HCT116 (cell line): ENCODE results near the gene VWF. TPM values are rescaled to one million over a fixed set of nuclear protein-coding genes. Genes with fewer than 3 reads are reported as not detected.

Source experiments
- ATAC-seq: fragments of 200-7000 bp; cut with Tn5 transposase; 2 replicates; pipeline ENCODE4 v1.9.1; 2020; ENCODE audit warnings: mild to moderate bottlenecking, moderate library complexity
- BruUV-seq: library from RNA; stranded (reverse); fragments of 400-500 nt; replicated peaks from 2 replicates; lab custom pipeline; 2021; lab: Mats Ljungman, UMichigan
- CTCF ChIA-PET: fragments of 300-600 bp; sonication (Branson Sonifier 250); formaldehyde crosslinking; loops from one replicate; lab custom pipeline; 2021; ENCODE audit warnings: antibody characterized with exemption; lab: Charles Lee
- POLR2A ChIA-PET: fragments of 300-600, 350-600 bp; sonication (Branson Sonifier 250); formaldehyde crosslinking; loops from one replicate; lab custom pipeline; 2021; ENCODE audit warnings: antibody characterized with exemption; lab: Charles Lee
- RAD21 ChIA-PET, 2 experiments: fragments of 300-600 bp; sonication (Branson Sonifier 250); formaldehyde crosslinking; loops; one replicate each; lab custom pipeline; 2023; ENCODE audit warnings: low total read pairs in 2 of 2; ENCODE audit not compliant: uncharacterized antibody in 2 of 2, unreplicated experiment in 2 of 2, low non-redundant PET in 1 of 2; lab: Charles Lee
- DNase-seq: peaks from one replicate; pipeline ENCODE4 v3.0.0-alpha.2; 2010; ENCODE audit warnings: low read depth, low spot score
- H2AFZ ChIP-seq: fragments of 200-600 bp; shearing (Covaris generic), sonication (generic); 2 replicates; pipeline ENCODE4 v1.6.1; 2017; ENCODE audit warnings: low read depth, mixed run types, mixed read lengths, antibody characterized with exemption, low read length; ENCODE audit not compliant: poor library complexity, severe bottlenecking
- H3K27ac ChIP-seq: 2 replicates; pipeline ENCODE4 v1.5.1; 2012; ENCODE audit warnings: low read depth, low read length
- H3K27me3 ChIP-seq: fragments of 200-600 bp; sonication (generic); 2 replicates; pipeline ENCODE4 v1.6.1; 2016; ENCODE audit warnings: mixed run types, low read length, mixed read lengths; ENCODE audit not compliant: insufficient read depth
- H3K36me3 ChIP-seq, 2 experiments: fragments of 200-500 bp in 1 of 2; fragments of 200-600 bp in 1 of 2; sonication (Bioruptor generic) in 1 of 2; sonication (generic) in 1 of 2; 2 replicates each; pipeline versions ENCODE4 v1.5.1 to v1.6.1; 2014 to 2016; ENCODE audit warnings: low read length in 2 of 2, inconsistent platforms in 1 of 2, mixed read lengths in 1 of 2, mixed run types in 1 of 2; ENCODE audit not compliant: insufficient read depth in 2 of 2, control insufficient read depth in 1 of 2
- H3K4me1 ChIP-seq, 2 experiments: fragments of 200-600 bp in 1 of 2; sonication (generic) in 1 of 2; 2 replicates each; pipeline versions ENCODE4 v1.5.1 to v1.6.1; 2012 to 2017; ENCODE audit warnings: low read length in 2 of 2, inconsistent platforms in 1 of 2, mild to moderate bottlenecking in 1 of 2, mixed read lengths in 1 of 2, mixed run types in 1 of 2, moderate library complexity in 1 of 2; ENCODE audit not compliant: insufficient read depth in 2 of 2, control insufficient read depth in 1 of 2
- H3K4me2 ChIP-seq: fragments of 200-600 bp; sonication (generic); 2 replicates; pipeline ENCODE4 v1.6.1; 2017; ENCODE audit warnings: mixed run types, low read length, mixed read lengths
- H3K4me3 ChIP-seq, 2 experiments: fragments of 200-600 bp in 1 of 2; sonication (generic) in 1 of 2; replicated peaks in 1 of 2; 2 replicates each; pipeline ENCODE4 v1.5.1; 2011 to 2016; ENCODE audit warnings: low read length in 2 of 2, control low read depth in 1 of 2, low read depth in 1 of 2, mild to moderate bottlenecking in 1 of 2, mixed read lengths in 1 of 2, mixed run types in 1 of 2
- H3K79me2 ChIP-seq: fragments of 200-600 bp; sonication (generic); 2 replicates; pipeline ENCODE4 v1.6.1; 2017; ENCODE audit warnings: mild to moderate bottlenecking, mixed run types, low read length, moderate library complexity, mixed read lengths; ENCODE audit not compliant: insufficient read depth
- H3K9ac ChIP-seq: fragments of 200-600 bp; sonication (generic); 2 replicates; pipeline ENCODE4 v1.6.1; 2016; ENCODE audit warnings: low read length, mixed read lengths
- H3K9me2 ChIP-seq: fragments of 200-600 bp; sonication (generic), shearing (Covaris generic); 2 replicates; pipeline ENCODE4 v1.6.1; 2017; ENCODE audit warnings: mixed run types, mild to moderate bottlenecking, moderate library complexity; ENCODE audit not compliant: insufficient read depth
- H3K9me3 ChIP-seq, 2 experiments: fragments of 200-500 bp in 1 of 2; fragments of 200-600 bp in 1 of 2; sonication (Bioruptor generic) in 1 of 2; sonication (generic) in 1 of 2; 2 replicates each; pipeline ENCODE4 v1.6.1; 2014 to 2017; ENCODE audit warnings: low read length in 2 of 2, mixed read lengths in 2 of 2, inconsistent platforms in 1 of 2, low read depth in 1 of 2, mild to moderate bottlenecking in 1 of 2, mixed run types in 1 of 2, moderate library complexity in 1 of 2; ENCODE audit not compliant: control insufficient read depth in 1 of 2, insufficient read depth in 1 of 2
- H4K20me1 ChIP-seq: fragments of 200-600 bp; sonication (generic), shearing (Covaris generic); 2 replicates; pipeline ENCODE4 v1.6.1; 2017; ENCODE audit warnings: mixed run types, mild to moderate bottlenecking, moderate library complexity; ENCODE audit not compliant: insufficient read depth
- ATF3 ChIP-seq: IDR thresholded peaks from 2 replicates; pipeline ENCODE4 v1.6.1; 2012
- CBX3 ChIP-seq: IDR thresholded peaks from 2 replicates; pipeline ENCODE4 v1.6.1; 2012; ENCODE audit warnings: low read depth
- CEBPB ChIP-seq: IDR thresholded peaks from 2 replicates; pipeline ENCODE4 v1.6.1; 2012; ENCODE audit warnings: low read depth
- EZH2 ChIP-seq: fragments of 200-600 bp; sonication (generic); IDR thresholded peaks from 2 replicates; pipeline ENCODE4 v1.6.1; 2017; ENCODE audit warnings: antibody characterized with exemption, mixed run types
- EZH2phosphoT487 ChIP-seq: fragments of 200-600 bp; IDR thresholded peaks from 2 replicates; pipeline ENCODE4 v1.6.1; 2018; ENCODE audit warnings: antibody characterized with exemption, borderline replicate concordance
- FOSL1 ChIP-seq: IDR thresholded peaks from 2 replicates; pipeline ENCODE4 v1.6.1; 2012; ENCODE audit warnings: low read depth
- POLR2A ChIP-seq: IDR thresholded peaks from 2 replicates; pipeline ENCODE4 v1.7.0; 2011; ENCODE audit warnings: borderline replicate concordance; ENCODE audit not compliant: insufficient read depth, insufficient read length; ENCODE audit errors: extremely low read depth
- POLR2AphosphoS5 ChIP-seq: IDR thresholded peaks from 2 replicates; pipeline ENCODE4 v1.6.1; 2011; ENCODE audit warnings: mild to moderate bottlenecking, low read depth, low read length, moderate library complexity
- RAD21 ChIP-seq: IDR thresholded peaks from 2 replicates; pipeline ENCODE4 v1.6.1; 2012; ENCODE audit warnings: low read depth, mild to moderate bottlenecking
- REST ChIP-seq: IDR thresholded peaks from 2 replicates; pipeline ENCODE4 v1.6.1; 2012; ENCODE audit warnings: low read depth
- SP1 ChIP-seq: IDR thresholded peaks from 2 replicates; pipeline ENCODE4 v1.6.1; 2012; ENCODE audit warnings: low read depth
- SRF ChIP-seq: IDR thresholded peaks from 2 replicates; pipeline ENCODE4 v1.6.1; 2012; ENCODE audit warnings: low read depth
- TCF7L2 ChIP-seq: IDR thresholded peaks from 2 replicates; pipeline ENCODE4 v1.7.0; 2011; ENCODE audit warnings: borderline replicate concordance, inconsistent platforms; ENCODE audit not compliant: insufficient read depth, insufficient read length; ENCODE audit errors: extremely low read depth
- YY1 ChIP-seq: IDR thresholded peaks from 2 replicates; pipeline ENCODE4 v1.6.1; 2011; ENCODE audit warnings: low read length, low read depth, moderate library complexity, mild to moderate bottlenecking; ENCODE audit not compliant: insufficient replicate concordance; ENCODE audit errors: extremely low read depth
- ZFX ChIP-seq: fragments of 450-650 bp; IDR thresholded peaks from 2 replicates; pipeline ENCODE4 v1.6.1; 2017
- intact Hi-C: fragments of 100-400 bp; cut with micrococcal nuclease; formaldehyde crosslinking; loops from 2 replicates; pipeline ENCODE4 v1.10.0; 2022
- total RNA-seq: library from RNA; stranded (reverse); gene quantifications from one replicate; pipeline ENCODE4 v1.2.1, GENCODE V29; 2021; ENCODE audit not compliant: unreplicated experiment

The VWF gene
- total RNA-seq, 1 experiment from 2014 or later = 0.57 TPM

- no peaks in the 10 kb centered on the region for H3K27me3 ChIP-seq
- CTCF ChIA-PET = no interaction called here
- H2AFZ ChIP-seq = no peak overlapping the region
- no peak overlapping the region for H3K27ac ChIP-seq
- no peaks in the 10 kb centered on the region for H3K79me2 ChIP-seq
- H3K9ac ChIP-seq = no peak overlapping the region
- RAD21 ChIA-PET = no interaction called here
- no peaks in the 10 kb centered on the region for H3K9me3 ChIP-seq
- no peaks in the 10 kb centered on the region for H3K36me3 ChIP-seq
- intact Hi-C loops = no loop called here
- TF ChIP-seq ZFX (no peak), YY1 (no peak), SP1 (no peak), EZH2phosphoT487 (no peak), SRF (no peak), RAD21 (no peak), CBX3 (no peak), POLR2A (no peak), EZH2 (no peak), REST (no peak), CEBPB (no peak), TCF7L2 (no peak), FOSL1 (no peak), POLR2AphosphoS5 (no peak), ATF3 (no peak)
- POLR2A ChIA-PET = interaction anchor here (0.6 kb wide), 1 partner anchor 319 kb away, joined by 6 read pairs; no protein-coding TSS in a partner anchor
- DNase-seq = no peak
- H3K4me2 ChIP-seq = no peak overlapping the region
- H3K9me2 ChIP-seq = no peaks in the 10 kb centered on the region
- H3K4me3 ChIP-seq = no peak overlapping the region
- no peak for ATAC-seq
- peaks cover 13 to 30% of the 10 kb centered on the region in 2 experiments for H3K4me1 ChIP-seq
- H4K20me1 ChIP-seq = no peaks in the 10 kb centered on the region
- BruUV-seq = no TSS peak
Observed at GRCh38 chr12:6165395-6165794, 40.9 kb upstream of the VWF start.
